NB4 (cell line): ENCODE data around the gene GFM2.

ENCODE experiments used
- DNase-seq: peaks from one replicate; pipeline ENCODE4 v3.0.0; 2010; ENCODE audit warnings: low read depth
- H3K4me3 ChIP-seq: one replicate; pipeline ENCODE4 v1.5.1; 2011; ENCODE audit warnings: mild to moderate bottlenecking, low read depth, low read length, moderate library complexity
- MYC ChIP-seq: IDR thresholded peaks from 2 replicates; pipeline ENCODE4 v1.6.1; 2011; ENCODE audit warnings: low read depth, low read length
- POLR2A ChIP-seq: IDR thresholded peaks from 2 replicates; pipeline ENCODE4 v1.6.1; 2011; ENCODE audit warnings: mild to moderate bottlenecking; ENCODE audit not compliant: insufficient read length; ENCODE audit errors: extremely low read depth
- TF ChIP-seq, protein P1 (sequence below): IDR thresholded peaks from one replicate; pipeline ENCODE4 v1.5.1; 2012; ENCODE audit warnings: low read depth, low read length
- TF ChIP-seq, protein P2 (sequence below): IDR thresholded peaks from 2 replicates; pipeline ENCODE4 v1.6.1; 2011; ENCODE audit warnings: low read depth, low read length

The GFM2 gene

GRCh38 chr5:74787424-74787823 lies 20.5 kb upstream of the GFM2 start:
- TF ChIP-seq, protein P1, sequence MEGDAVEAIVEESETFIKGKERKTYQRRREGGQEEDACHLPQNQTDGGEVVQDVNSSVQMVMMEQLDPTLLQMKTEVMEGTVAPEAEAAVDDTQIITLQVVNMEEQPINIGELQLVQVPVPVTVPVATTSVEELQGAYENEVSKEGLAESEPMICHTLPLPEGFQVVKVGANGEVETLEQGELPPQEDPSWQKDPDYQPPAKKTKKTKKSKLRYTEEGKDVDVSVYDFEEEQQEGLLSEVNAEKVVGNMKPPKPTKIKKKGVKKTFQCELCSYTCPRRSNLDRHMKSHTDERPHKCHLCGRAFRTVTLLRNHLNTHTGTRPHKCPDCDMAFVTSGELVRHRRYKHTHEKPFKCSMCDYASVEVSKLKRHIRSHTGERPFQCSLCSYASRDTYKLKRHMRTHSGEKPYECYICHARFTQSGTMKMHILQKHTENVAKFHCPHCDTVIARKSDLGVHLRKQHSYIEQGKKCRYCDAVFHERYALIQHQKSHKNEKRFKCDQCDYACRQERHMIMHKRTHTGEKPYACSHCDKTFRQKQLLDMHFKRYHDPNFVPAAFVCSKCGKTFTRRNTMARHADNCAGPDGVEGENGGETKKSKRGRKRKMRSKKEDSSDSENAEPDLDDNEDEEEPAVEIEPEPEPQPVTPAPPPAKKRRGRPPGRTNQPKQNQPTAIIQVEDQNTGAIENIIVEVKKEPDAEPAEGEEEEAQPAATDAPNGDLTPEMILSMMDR = no peak
- TF ChIP-seq MYC (no peak), POLR2A (no peak)
- TF ChIP-seq, protein P2, sequence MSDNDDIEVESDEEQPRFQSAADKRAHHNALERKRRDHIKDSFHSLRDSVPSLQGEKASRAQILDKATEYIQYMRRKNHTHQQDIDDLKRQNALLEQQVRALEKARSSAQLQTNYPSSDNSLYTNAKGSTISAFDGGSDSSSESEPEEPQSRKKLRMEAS = no peak
- no peak for DNase-seq
- H3K4me3 ChIP-seq = no peak overlapping the region

- TF ChIP-seq, protein P1 = no peak
- no peak for TF ChIP-seq MYC
- H3K4me3 ChIP-seq = no peak overlapping the region
- no peak for DNase-seq
Measured at GRCh38 chr5:74786851-74787250, 19.9 kb upstream of the GFM2 start.

- TF ChIP-seq, protein P1 = no peak
- TF ChIP-seq POLR2A = no peak
- DNase-seq = no peak
- no peak overlapping the region for H3K4me3 ChIP-seq
Measured at GRCh38 chr5:74778609-74779008, 11.7 kb upstream of the GFM2 start.

DNA sequence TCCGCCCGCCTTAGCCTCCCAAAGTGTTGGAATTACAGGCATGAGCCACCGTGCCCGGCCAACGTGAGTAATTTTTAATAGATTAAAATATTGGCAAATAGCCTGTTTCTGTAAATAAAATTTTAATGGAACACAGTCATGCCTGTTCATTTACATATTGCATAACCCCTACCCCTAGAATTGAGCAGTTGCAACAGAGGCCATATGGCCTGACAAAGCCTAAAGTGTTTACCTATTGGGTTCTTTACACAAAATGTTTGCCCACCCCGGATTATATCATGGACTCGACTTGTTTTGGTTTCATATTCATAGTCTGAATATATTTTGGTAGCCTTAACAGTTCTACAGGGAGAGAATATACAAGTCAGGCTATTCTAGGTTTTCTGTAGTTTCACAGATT lies 5.4 kb upstream of the GFM2 start:
- no peak overlapping the region for H3K4me3 ChIP-seq
- DNase-seq = no peak
- TF ChIP-seq, protein P1 = no peak
- TF ChIP-seq MYC = no peak
- TF ChIP-seq POLR2A = no peak
- TF ChIP-seq, protein P2 = no peak

GRCh38 chr5:74767579-74767913 lies 629 bp upstream of the GFM2 start:
- TF ChIP-seq, protein P2 = 0 out of 2 replicates have a peak, but pooled peaks have one; percentile 18
- TF ChIP-seq, protein P1 = no peak
- TF ChIP-seq MYC (no peak), POLR2A (no peak)
- peak overlapping the region; percentile 97 for H3K4me3 ChIP-seq
- DNase-seq = peak; percentile 62

DNA sequence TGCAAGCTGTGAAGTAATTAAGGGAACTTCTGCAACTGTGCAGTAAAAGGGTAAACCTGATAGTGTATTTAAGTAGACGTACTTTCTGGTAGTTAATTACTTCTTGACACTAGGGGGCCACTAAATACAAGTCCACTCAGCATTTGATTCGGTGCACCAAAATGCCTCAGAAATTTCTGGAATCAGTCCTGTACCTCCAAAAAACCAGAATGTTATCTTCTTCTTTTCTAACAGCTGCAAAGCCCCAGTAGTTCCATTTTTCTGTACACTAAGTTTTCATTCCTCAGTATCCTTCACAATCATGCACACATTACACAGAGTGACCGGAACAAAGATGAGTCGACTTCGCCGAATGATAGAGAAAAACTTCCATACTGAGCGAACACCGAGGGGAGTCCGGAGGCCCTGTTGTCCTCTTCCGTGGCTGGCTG lies 484 bp downstream of the GFM2 start:
- TF ChIP-seq, protein P1 = peak; percentile 19
- TF ChIP-seq MYC = no peak
- peak; percentile 70 for DNase-seq
- peak overlapping the region; percentile 97 for H3K4me3 ChIP-seq
